Urothelium cell line (cell line): ENCODE data around the gene ENTPD6.
"Not testable (repeated sequence)": the region's sequence is repeated elsewhere in the genome, so short reads cannot be mapped to it uniquely, and the experiment has no call there.

Experiments used
- DNase-seq: peaks from one replicate; pipeline ENCODE4 v3.0.0; 2011; ENCODE audit warnings: low spot score, mixed read lengths
- FAIRE-seq: peaks from 2 replicates; lab custom pipeline; 2011; peaks lifted over from hg19 to GRCh38; lab: Jason Lieb, UNC

Gene ENTPD6

DNA sequence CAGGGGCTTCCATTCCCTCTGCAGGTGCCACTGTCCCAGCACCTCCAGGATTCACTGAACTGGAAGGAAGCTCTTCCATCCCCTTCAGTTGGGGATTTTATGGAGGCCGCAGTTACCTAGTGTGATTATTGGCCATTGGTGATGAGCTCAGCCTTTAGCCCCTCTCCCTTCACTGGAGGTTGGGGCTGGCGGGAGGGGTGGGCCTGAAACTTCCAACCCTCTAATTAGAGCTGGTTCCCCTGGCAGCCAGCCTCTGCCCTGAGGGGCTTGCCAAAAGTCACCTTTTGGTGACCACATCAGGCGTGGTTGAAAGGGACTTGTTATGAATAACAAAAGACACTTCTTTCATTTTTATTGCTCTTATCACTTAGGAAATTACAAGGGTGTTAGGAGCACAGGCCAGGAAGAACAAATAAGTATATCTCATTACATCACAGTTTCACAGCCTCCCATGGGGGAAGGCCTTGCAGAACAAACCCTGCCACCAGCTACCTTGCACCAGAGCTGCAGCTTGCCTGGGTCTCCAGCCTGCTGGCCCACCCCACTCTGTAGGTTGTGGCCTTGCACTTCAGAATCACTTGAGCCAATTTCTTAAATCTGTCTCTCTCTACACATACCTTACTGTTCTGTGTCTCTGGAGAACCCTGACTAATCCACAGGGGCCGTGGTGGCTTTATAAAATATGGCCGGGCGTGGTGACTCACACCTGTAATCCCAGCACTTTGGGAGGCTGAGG, 57.3 kb downstream of the ENTPD6 start:
- no peak for DNase-seq

DNA sequence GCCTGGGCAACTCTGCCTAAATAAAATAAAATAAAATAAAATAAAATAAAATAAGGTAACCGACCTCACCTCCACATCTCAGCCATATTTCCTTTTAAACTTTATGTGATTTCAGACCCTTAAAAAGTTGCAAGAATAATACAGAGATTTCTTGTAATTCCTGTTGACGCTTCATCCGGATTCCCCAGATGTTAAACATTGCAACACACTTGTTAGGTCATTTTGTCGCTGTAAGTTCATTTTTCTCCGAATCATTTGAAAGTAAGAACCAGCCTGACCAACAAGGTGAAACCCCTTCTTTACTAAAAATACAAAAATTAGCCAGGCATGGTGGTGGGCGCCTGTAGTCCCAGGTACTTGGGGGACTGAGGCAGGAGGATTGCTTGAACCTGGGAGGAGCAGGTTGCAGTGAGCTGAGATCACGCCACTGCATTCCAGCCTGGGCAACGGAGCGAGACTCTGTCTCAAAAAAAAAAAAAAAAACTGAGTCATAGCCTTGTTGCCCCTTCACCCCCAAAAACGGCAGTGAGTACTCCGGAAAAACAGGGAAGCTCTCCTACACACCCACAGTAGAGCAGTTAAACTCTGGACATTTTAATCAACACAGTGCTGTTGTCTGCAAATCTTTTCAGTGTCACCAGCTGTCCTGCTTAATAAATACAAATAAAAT, 58.2 kb downstream of the ENTPD6 start:
- FAIRE-seq (no peak), DNase-seq (no peak)

More for the DNA sequence above, 57.3 kb downstream of the ENTPD6 start:
- FAIRE-seq = no peak

DNA sequence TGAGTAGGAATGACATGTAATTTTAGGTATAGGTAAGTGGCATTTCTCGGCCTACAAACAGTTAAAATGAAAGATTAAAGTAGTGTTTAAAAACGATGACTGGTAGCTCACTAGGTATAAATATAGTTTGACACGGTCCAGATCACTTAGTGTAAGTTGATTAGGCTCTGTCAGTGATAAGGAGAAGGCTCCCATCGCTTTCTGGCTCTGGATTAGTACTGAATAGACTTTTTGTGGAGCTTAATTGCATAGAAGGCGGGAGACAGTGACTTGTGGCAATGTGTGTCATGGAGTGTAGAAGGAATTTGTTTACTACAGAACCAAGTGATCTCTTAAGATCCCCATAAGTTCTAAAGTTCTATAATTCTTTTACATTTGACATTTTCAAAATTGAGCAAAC, 59.1 kb downstream of the ENTPD6 start:
- DNase-seq = no peak
- no peak for FAIRE-seq

DNA sequence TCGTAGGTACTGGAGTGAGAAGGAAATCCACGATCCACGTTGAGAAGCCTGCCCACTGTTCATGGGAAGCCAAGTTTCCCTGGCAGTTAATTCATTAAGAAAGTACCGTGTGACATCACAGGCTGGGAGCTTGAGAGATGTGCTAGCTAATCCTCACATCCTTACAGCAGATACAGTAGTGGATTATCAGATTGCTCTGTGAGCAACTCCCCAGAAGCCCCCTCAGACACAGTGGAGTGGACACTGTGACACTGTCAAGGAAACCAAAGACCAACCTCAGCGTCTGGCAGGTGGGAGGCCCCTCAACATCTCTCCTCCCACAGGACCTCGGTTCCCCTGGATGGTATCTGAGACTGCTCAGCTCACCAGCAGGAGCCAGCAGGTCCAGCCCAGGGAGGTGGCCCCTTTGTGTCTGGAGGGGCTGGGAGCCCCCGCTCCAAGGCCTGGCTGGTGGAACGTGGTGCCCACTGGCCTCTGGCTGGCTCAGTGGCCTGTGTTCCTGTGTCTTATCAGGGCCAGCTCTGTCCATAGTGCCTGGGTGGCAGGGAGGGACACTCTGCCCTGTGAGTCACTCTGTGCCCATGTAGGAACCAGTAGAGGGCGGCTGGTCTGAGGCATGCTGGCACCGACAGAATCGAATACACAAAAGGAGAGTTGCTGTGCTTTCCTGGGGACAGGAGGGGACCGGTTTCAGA, 59.6 kb downstream of the ENTPD6 start:
- DNase-seq (no peak), FAIRE-seq (no peak)

DNA sequence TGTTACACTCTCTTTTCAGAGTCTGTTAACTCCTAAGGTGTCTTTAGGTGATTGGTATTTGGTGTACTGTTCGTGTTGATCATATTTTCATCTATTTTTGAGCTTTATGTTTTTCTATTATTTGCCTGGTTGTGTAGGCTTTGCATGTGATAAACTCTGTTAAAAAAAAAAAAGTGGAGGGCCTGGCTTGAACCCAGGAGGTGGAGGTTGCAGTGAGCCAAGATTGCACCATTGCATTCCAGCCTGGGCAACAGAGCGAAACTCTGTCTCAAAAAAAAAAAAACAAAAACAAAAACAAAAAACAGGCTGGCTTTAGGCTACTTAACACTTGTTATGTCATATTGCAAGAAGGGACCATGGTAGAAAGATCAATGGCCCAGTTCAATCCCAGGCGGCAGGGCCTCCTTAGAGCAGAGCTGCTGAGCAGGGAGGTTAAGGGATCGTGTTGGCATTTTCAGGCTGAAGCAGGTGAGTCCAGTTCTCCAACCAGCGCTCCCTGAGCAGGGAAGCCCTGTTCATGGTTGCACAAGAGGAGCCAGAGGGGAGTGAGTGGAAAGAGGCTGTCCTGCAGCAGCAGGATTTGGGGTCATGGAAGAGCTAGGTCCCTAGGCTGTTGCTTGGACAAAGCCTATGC, 60.8 kb downstream of the ENTPD6 start:
- no peak for DNase-seq
- FAIRE-seq = no peak

DNA sequence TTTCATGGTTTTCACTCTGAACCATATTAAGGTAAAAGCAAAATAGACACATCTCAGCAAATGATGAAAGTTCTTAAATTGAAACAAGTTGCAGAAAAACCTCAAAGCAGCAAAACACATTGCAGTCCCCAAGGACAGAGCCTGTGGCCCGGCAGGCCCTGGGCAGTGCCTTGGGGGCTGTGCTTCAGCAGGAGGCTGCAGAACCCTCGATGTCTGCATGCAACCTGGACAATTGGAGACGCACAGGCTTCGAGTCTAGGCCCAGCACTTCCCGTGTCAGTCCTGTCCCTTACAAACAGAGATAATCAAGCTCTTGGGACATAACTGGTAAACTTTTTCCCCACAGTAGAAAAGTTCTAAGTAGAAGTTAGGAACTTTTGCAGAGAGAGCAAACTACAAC, 61.6 kb downstream of the ENTPD6 start:
- FAIRE-seq (no peak), DNase-seq (no peak)

DNA sequence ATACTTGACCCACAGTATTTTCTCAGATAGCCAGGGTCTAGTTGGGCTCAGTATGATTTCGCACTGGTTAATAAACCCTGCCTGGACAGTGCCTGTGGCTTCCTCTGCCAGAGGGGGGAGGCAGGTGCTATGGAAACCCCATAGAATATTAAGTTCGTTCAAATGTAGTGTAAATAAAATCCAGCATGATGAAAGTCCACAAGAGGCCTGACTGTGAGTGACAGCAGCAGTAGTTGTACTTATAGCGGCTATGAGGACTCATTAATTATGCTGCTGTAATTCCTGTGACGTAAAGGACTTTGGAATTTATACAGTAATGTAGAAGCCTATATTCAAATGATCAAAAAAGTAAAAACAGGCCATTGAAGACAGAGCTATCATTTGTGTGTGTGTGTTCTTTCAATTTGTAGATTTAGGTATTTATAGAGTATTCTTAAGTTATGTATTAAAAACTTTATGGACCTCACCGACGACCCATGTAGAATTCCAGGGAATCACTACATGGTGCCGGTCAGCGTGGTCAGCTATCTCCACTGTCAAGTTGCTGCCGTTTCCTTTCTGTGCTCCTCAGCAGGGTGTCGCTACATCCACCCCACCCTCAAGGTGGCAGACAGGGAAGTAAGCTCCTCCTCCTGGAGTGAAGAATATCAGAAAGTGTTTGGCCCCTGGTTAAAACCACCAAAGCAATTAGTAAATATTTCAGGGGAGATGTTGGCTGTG, 62.4 kb downstream of the ENTPD6 start:
- DNase-seq = no peak
- FAIRE-seq = no peak

DNA sequence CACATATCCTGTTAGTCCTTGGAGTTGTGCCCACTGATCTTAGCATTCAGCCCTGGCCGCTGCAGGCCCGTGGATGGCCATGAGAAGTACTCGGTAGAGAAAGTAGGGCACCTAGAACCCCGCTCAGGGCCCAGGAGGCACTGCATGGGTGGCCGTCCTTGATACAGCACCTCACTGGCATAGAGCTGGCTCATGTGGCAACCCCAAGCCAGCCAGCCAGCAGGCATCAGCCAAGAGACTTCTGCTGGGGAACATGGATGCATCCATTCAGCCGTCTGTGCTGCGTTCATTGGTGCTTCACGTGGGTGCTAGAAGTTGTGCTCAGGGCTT, 62.9 kb downstream of the ENTPD6 start:
- no peak for DNase-seq
- FAIRE-seq = no peak

DNA sequence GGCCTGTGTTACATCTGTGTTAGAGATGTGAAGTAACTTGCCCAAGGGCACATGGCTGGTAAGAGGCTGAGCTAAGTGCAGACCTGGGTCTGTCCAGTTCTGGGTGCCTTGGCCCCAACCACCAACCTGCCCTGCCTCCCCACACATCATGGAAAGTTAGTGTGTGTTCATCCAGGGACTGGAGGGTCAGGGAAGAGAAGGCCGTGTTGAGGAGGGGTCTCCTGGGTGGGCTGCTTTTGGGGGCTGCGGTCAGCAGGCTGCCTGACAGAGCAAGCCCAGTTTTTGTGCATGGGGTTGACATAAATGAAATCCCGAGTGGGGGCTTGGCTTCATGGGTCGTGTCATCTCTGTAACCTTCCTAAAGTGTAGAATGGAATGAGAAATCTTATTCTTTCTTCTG, 63.3 kb downstream of the ENTPD6 start:
- DNase-seq (no peak), FAIRE-seq (no peak)

DNA sequence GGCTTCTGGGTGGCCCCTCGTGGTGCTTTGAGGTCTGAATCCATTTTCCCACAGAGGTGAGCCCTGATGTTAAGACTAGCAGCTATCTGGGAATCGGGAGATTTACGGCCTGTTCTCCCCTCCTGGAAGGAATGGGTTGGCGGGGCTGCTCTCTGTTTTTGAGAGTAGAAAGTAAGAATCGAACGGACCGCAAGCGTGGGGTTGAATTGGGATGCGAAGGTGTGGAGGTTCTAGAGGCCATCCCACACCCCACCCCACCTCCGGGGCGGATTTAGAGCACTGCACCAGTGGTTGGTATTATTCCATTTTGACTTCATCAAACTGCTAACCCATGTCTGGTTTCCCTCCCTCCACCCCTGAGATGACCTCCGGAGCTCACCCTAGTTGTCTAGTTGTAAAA, 63.8 kb downstream of the ENTPD6 start:
- FAIRE-seq = no peak

DNA sequence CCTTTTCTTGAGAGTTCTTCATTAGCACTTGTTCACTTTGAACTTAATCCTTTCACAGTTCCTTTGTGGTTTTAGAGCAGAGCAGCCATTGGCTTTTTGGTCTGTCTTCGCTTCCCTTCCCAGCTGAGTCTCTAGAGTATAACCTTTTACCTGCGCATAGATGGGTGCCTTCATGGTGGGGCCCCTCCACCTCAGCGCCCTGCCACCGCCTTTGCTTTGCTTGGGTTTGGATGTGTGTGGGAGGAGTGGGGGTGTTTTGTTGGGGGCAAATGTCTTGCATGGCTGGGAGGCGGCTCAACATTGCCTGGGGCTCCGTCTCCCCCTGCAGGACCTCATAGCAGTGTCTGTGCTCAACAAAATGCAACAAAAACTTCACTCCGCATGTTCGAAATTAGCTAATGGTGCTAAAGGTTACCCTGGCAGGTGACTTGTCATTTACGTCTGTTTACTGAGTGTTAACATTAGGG, 64.3 kb downstream of the ENTPD6 start:
- FAIRE-seq (no peak), DNase-seq (no peak)

More for the DNA sequence above, 63.8 kb downstream of the ENTPD6 start:
- no peak for DNase-seq

DNA sequence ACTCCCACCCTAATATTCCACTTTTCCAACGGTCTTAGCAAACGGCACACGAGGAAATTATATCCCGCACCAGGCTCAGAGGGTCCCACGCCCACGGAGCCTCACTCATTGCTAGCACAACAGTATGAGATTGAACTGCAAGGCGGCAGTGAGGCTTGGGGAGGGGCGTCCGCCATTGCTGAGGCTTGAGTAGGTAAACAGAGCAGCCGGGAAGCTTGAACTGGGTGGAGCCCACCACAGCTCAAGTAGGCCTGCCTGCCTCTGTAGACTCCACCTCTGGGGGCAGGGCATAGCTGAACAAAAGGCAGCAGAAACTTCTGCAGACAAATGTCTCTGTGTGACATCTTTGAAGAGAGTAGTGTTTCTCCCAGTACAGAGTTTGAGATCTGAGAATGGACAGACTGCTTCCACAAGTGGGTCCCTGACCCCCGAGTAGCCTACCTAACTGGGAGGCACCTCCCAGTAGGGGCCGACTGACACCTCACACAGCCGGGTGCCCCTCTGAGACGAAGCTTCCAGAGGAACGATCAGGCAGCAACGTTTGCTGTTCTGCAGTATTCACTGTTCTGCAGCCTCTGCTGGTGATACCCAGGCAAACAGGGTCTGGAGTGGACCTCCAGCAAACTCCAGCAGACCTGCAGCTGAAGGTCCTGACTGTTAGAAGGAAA, 65.4 kb downstream of the ENTPD6 start:
- not testable (repeated sequence) for FAIRE-seq, DNase-seq

DNA sequence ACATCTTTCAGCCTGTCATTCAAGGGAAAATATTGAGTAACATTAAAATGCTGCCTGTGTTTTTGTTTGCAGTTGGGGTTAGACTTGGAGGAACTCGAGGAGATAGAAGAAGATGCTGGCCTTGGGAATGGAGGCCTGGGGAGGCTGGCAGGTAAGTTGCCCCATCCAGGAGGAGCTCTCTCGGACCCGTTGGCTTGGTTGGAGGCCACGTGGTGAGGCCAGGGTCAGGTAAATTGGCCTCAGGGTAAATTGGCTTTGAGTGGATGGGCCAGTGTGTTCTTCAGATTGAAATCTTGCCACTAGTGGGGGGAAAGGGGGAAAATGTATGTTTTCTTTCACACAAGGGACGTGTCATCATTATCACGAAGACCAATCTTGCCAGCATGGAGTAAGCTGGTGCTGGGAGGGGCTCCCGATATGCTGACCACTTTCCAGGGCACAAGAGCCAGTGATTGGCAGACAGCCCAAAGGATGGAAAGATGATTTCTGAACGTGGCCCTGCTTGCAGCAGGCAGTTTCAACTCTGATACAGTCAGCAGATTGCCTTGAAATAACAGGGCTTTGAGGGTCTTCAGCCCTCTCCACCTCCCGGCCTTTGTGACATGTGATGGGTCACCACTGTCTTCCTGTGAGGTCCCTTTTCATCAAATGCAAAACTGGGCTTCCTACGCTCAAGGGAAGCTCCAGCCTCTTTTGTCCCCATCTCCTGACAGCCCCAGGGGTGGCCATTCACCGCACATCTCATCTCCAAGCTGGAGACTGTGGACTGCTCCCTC, 73.7 kb downstream of the ENTPD6 start:
- no peak for DNase-seq
- FAIRE-seq = no peak

DNA sequence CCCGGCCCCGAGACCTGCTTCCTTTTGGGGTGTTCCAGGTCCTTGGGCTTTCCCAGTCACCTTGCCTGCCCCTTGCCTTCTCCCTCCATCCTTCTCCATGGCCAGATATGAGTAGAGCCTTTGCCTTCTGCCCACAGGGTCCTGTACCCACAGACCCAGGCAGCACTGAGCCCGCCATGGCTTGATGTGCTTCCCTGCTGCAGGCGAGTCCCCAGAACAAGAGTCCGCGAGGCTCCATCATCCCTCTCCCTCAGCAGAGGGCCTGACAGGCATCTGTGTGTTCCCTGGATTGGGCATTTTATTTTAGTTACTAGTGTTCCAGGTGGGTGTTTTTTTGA, 74.3 kb downstream of the ENTPD6 start:
- DNase-seq (no peak), FAIRE-seq (no peak)

DNA sequence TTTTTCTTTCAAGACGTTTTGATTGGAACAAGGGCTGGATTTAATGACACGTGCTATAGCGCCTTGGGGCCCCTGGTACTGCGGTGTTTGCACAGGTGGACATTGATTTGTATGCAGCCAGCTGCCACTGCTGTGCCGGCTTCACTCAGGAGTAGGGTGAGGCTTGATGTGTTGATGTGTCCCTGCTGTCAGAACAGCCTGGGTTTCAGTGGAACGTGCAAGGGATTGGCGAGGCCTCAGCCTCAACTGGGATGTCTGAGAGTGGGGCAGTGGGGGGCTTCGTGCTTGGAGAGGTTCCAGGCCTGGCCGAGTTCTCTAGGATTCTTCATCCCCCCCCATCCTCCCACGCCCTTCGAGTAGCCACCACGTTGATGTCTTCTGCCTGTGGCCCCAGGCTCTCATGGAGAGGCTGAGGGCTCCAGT, 75.3 kb downstream of the ENTPD6 start:
- FAIRE-seq (no peak), DNase-seq (no peak)

DNA sequence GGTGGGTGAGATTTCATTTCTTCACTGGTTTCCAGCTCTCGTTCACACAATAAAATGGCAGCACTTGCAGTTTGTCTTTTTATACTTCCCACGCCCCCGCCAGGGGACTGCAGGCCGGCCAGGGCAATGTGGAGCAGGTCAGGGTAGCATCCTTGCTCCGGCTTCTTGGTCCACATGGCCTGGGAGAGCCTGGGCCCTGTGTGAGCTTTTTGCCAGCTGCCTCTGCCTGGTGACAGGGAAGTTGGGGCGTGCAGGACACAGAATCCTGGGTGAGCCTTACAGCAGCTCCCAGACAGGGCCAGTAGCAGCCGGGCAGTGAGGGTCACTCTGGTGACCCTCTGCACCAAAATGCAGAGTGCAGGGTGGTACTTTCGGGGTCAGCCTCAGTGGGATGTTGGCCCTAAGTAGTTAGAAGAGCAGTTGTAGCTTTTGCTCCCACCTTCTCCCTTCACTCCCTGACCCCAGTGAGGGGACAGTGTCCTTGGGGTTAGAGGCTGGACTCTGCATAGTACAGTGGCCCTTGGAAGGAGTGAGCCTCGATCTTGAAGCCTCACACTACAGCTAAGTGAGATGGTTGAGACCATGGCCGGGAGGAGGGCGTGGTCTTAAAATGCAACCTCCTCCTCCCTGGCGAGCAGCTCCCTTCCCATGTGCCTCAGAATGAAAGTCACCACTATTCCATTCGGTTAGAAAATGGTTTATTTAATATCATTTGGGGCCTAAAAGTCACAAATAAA, 76.1 kb downstream of the ENTPD6 start:
- no peak for DNase-seq
- no peak for FAIRE-seq

DNA sequence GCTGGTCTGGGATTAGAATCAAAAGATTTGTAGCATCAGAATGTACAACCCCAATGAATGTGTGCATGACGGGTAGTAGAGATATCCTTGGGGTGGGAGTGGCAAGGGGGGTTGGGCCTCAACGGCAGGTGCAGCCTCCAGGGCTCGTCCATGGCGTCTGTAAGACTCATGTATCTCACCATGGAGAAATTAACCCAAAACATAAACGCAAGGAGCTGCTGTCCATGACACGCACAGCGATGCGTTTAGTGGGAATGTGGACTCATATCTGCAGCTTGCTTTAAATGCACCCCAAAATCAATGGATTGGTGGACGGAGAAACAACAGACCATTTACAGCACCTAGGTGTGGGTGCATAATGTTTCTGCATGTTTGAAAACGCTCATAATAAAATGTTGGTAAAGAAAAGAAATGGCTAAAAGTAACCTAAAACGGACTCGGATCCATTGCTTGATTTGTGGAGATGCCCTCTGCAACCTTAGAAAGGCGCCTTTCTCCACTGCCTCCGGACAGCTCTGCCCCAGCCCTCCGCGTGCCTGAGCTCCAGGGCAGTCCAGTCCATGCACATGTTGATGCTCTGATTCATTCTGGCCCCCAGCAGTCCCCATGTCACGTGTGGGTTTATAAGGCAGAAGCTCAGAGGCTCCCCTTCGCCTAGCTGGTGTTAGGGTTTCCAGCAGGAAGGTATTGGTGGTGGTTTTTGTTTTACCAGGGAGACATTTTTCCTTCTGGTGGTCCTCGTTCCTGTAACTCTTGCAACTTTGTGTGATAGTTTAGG, 76.9 kb downstream of the ENTPD6 start:
- no peak for DNase-seq

DNA sequence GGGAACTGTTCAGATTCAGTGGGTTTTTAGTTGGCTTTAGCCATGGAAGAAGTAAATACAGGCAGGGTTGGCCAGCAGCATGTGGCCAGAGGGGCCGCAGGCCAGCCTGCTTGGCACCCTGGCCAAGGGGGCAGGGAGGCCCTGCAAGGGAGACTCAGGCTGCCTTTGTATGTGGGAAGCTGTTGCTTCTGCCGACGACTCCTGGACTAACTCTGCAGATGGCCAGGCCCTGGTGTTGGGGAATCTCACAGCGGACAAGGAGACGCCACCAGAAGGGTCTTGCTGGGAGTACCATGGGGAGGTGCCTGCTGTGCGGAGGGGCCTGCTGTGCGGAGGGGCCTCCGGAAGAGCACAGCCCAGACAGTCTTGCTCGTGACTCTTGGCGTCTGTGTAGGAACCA, 77.5 kb downstream of the ENTPD6 start:
- no peak for FAIRE-seq
- no peak for DNase-seq

More for the DNA sequence above, 76.9 kb downstream of the ENTPD6 start:
- no peak for FAIRE-seq
